ENCODE results near the gene EXOC3L1. TPM values are rescaled to one million over a fixed set of nuclear protein-coding genes. Genes with fewer than 3 reads are reported as not detected.
A peak's percentile ranks its signal among the peaks of the same experiment; 100 is the strongest.

The EXOC3L1 gene
- total and polyA plus RNA-seq, 7 experiments from 2014 or later = 0.58 to 0.73 TPM; not detected in 5

DNA sequence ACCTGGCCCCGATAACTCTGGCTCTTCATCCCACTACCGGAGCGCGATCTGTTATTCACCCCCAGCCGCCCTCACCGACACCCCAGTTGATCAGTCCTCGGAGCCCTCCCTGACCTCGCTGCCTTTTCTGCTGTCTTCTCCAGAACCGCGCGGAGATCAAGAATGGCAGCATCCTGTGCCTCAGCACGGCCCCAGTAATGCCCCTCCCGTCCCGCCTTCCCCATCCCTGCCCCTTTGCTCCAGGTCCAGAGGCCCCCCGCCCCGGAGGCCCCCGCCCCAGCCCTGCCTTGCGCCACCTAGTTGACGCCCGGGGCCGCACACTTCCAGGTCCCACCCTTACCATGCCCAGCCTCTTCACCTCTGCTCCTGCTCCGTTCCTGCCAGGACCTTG lies 9.9 kb upstream of the EXOC3L1 start:
- Mint-ChIP-seq H3K9me3 (no peaks in the 10 kb centered on the region), H3K27ac (peak overlapping the region in 2 of 9 donors; percentile 62 to 69), H3K36me3 (peaks cover 5 to 19% (median 10%) of the 10 kb centered on the region in 5 donors), H3K4me3 (peak overlapping the region in 1 of 10 donors; percentile 32), H3K27me3 (no peaks in the 10 kb centered on the region), H3K4me1 (peaks cover 15 to 26% (median 17%) of the 10 kb centered on the region in 7 donors)
- POLR2A ChIA-PET = no interaction called here
- Histone ChIP-seq H3K9me3 (ENCODE audit: control insufficient read depth in 2 of 3, low read length in 3 of 3) (no peaks in the 10 kb centered on the region), H3K27ac (ENCODE audit: low read depth, low read length) (no peak overlapping the region), H3K4me3 (ENCODE audit: low read length) (no peak overlapping the region), H3K27me3 (ENCODE audit: control insufficient read depth in 2 of 2, insufficient read depth in 2 of 2, low read length in 2 of 2) (no peaks in the 10 kb centered on the region), H3K4me1 (ENCODE audit: control insufficient read depth in 2 of 2, insufficient read depth in 2 of 2, low read length in 2 of 2) (no peaks in the 10 kb centered on the region), H3K36me3 (ENCODE audit: control insufficient read depth in 2 of 3, insufficient read depth in 3 of 3, low read length in 3 of 3) (peaks cover 1 to 87% (median 17%) of the 10 kb centered on the region in 3 experiments)
- CTCF ChIA-PET = no interaction called here
- intact Hi-C loops (cut with micrococcal nuclease) = no loop called here
- ATAC-seq = no peak
- no peak for DNase-seq

DNA sequence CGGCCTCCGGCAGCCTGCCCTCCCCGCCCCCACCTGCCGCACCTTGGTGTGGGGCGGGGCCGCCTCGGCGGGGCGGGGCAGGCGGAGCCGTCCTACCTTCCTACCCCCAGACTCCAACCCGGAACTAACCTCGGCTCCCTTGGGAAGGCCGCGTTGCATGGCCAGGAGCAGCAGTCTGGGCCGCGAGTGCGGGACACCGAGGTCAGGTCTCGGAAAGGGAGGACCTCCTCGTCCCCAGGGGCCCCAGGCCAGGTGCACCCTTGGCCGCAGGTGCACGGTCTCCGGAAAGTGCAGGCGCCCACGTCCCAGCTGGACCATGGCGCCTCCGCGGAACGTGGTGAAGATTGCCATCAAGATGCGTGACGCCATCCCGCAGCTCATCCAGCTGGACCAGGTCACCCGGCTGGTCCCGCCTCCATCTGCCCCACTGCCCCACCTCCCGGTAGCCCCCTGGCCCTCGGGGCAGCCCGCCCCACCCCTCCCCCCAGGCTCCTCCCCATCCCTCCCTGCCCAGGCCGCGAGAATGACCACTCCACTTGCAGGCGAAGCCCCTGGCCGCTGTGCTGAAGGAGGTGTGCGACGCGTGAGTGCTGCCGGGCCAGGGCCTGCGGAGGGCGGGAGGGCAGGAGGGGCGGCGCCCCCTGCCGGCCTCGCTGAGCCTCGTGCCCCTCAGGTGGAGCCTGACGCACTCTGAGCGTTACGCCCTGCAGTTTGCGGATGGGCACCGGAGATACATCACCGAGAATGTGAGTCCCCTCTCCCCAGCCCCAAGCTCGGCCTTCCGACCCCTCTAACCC lies 9.3 kb upstream of the EXOC3L1 start, which contains the start of gene ELMO3:
ELMO3 (plus strand) TSS at position 121 of the 797 bp plus-strand sequence; CDS start at position 317, 196 bp downstream.
- Mint-ChIP-seq H3K9me3 (no peaks in the 10 kb centered on the region), H3K36me3 (peaks cover 5 to 19% (median 10%) of the 10 kb centered on the region in 5 donors), H3K27ac (peak within 1 kb of the TSS in 3 of 9 donors; percentile 12 to 37 (median 12)), H3K27me3 (no peaks in the 10 kb centered on the region), H3K4me1 (peaks cover 15 to 27% (median 18%) of the 10 kb centered on the region in 7 donors), H3K4me3 (peak within 1 kb of the TSS in 2 of 10 donors; percentile 32 to 58)
- Histone ChIP-seq H3K9me3 (ENCODE audit: control insufficient read depth in 2 of 3, low read length in 3 of 3) (no peaks in the 10 kb centered on the region), H3K4me3 (ENCODE audit: low read length) (no peak within 1 kb of the TSS), H3K4me1 (ENCODE audit: control insufficient read depth in 2 of 2, insufficient read depth in 2 of 2, low read length in 2 of 2) (peaks cover 0 to 1% of the 10 kb centered on the region in 2 donors), H3K27me3 (ENCODE audit: control insufficient read depth in 2 of 2, insufficient read depth in 2 of 2, low read length in 2 of 2) (no peaks in the 10 kb centered on the region), H3K36me3 (ENCODE audit: control insufficient read depth in 2 of 3, insufficient read depth in 3 of 3, low read length in 3 of 3) (peaks cover 7 to 89% (median 23%) of the 10 kb centered on the region in 3 experiments), H3K27ac (ENCODE audit: low read depth, low read length) (no peak within 1 kb of the TSS)
- POLR2A ChIA-PET = interaction anchor here (1.3 kb wide), 1 partner anchor 28 kb away, joined by 5 read pairs; the partner anchor contains the start of gene TMEM208
- no peak for DNase-seq
- ATAC-seq = peak; percentile 14
- CTCF ChIA-PET = interaction anchor here (1.0 to 1.3 kb wide), 2 partner anchors 14 to 24 kb away, joined by 3 to 4 read pairs; no protein-coding TSS in a partner anchor
- intact Hi-C loops (cut with micrococcal nuclease) = no loop called here

DNA sequence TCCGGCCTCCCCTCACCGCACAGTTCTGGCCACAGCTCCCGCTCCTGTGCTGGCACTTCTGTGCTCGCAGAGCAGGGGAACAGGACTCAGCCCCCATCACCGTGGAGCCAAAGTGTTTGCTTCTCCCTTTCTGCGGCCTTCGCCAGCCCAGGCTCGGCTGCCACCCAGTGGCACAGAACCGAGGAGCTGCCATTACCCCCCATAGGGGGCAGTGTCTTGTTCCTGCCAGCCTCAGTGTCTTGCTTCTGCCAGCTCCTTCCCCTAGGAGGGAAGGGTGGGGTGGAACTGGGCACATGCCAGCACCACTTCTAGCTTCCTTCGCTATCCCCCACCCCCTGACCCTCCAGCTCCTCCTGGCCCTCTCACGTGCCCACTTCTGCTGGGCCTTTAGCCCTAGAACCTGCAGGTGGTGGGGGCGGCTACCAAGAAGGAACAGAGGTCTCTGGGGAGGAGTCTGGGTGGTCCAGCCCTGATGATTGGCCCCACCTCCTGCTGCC lies 8.3 kb upstream of the EXOC3L1 start:
- no peaks in the 10 kb centered on the region for H3K27me3 ChIP-seq (ENCODE audit: control insufficient read depth in 2 of 2, insufficient read depth in 2 of 2, low read length in 2 of 2)
- intact Hi-C loops (cut with micrococcal nuclease) = no loop called here
- H3K4me3 ChIP-seq (ENCODE audit: low read length) = no peak overlapping the region
- Mint-ChIP-seq H3K27ac (peak overlapping the region in 3 of 9 donors; percentile 12 to 37 (median 12)), H3K27me3 (no peaks in the 10 kb centered on the region), H3K4me1 (peaks cover 15 to 36% (median 27%) of the 10 kb centered on the region in 7 donors), H3K36me3 (peaks cover 5 to 22% (median 10%) of the 10 kb centered on the region in 5 donors), H3K9me3 (no peaks in the 10 kb centered on the region), H3K4me3 (peak overlapping the region in 1 of 10 donors; percentile 58)
- DNase-seq = peak in 2 of 9 donors; percentile 17 to 25
- POLR2A ChIA-PET = interaction anchor here (1.3 kb wide), 2 partner anchors 11 to 29 kb away, joined by 5 read pairs; partner anchors contain the start of gene TMEM208
- peak; percentile 71 for ATAC-seq
- CTCF ChIA-PET = interaction anchor here (0.5 to 1.3 kb wide), 3 partner anchors 13 to 422 kb away, joined by 3 to 4 read pairs (median 3); no protein-coding TSS in a partner anchor
- peaks cover 7 to 85% (median 26%) of the 10 kb centered on the region in 3 experiments for H3K36me3 ChIP-seq (ENCODE audit: control insufficient read depth in 2 of 3, insufficient read depth in 3 of 3, low read length in 3 of 3)
- no peaks in the 10 kb centered on the region for H3K9me3 ChIP-seq (ENCODE audit: control insufficient read depth in 2 of 3, low read length in 3 of 3)
- no peak overlapping the region for H3K27ac ChIP-seq (ENCODE audit: low read depth, low read length)
- peaks cover 9 to 11% of the 10 kb centered on the region in 2 donors for H3K4me1 ChIP-seq (ENCODE audit: control insufficient read depth in 2 of 2, insufficient read depth in 2 of 2, low read length in 2 of 2)

DNA sequence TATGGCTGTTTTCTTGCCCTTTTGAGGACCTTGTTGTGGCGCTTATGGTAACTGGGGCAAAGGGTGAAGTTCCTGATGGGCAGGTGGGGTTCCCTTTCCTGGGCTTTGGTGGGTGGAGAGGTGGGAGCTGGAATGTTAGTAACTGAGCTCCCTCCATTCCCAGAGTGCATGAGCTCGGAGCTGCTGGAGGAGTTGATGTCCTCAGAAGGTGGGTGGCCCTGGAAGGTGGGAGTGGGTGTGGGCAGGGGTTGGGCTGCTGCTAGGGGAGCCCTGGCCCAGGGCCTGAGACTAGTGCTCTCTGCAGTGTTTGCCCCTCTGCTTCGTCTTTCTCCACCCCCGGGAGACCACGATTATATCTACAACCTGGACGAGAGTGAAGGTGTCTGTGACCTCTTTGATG lies 7.8 kb upstream of the EXOC3L1 start:
- ATAC-seq (no peak), DNase-seq (no peak)
- POLR2A ChIA-PET = interaction anchor here (1.3 kb wide), 2 partner anchors 11 to 29 kb away, joined by 5 read pairs; partner anchors contain the start of gene TMEM208
- Mint-ChIP-seq H3K4me3 (no peak overlapping the region), H3K4me1 (peaks cover 17 to 42% (median 33%) of the 10 kb centered on the region in 7 donors), H3K27ac (peak overlapping the region in 2 of 9 donors; percentile 12 to 67), H3K9me3 (no peaks in the 10 kb centered on the region), H3K36me3 (peaks cover 5 to 24% (median 10%) of the 10 kb centered on the region in 5 donors), H3K27me3 (no peaks in the 10 kb centered on the region)
- Histone ChIP-seq H3K9me3 (ENCODE audit: control insufficient read depth in 2 of 3, low read length in 3 of 3) (no peaks in the 10 kb centered on the region), H3K27ac (ENCODE audit: low read depth, low read length) (no peak overlapping the region), H3K4me3 (ENCODE audit: low read length) (no peak overlapping the region), H3K27me3 (ENCODE audit: control insufficient read depth in 2 of 2, insufficient read depth in 2 of 2, low read length in 2 of 2) (no peaks in the 10 kb centered on the region), H3K4me1 (ENCODE audit: control insufficient read depth in 2 of 2, insufficient read depth in 2 of 2, low read length in 2 of 2) (peaks cover 15 to 16% of the 10 kb centered on the region in 2 donors), H3K36me3 (ENCODE audit: control insufficient read depth in 2 of 3, insufficient read depth in 3 of 3, low read length in 3 of 3) (peaks cover 7 to 80% (median 26%) of the 10 kb centered on the region in 3 experiments)
- CTCF ChIA-PET = interaction anchor here (0.6 to 1.3 kb wide), 3 partner anchors 13 to 245 kb away, joined by 3 to 4 read pairs (median 3); no protein-coding TSS in a partner anchor
- intact Hi-C loops (cut with micrococcal nuclease) = no loop called here

DNA sequence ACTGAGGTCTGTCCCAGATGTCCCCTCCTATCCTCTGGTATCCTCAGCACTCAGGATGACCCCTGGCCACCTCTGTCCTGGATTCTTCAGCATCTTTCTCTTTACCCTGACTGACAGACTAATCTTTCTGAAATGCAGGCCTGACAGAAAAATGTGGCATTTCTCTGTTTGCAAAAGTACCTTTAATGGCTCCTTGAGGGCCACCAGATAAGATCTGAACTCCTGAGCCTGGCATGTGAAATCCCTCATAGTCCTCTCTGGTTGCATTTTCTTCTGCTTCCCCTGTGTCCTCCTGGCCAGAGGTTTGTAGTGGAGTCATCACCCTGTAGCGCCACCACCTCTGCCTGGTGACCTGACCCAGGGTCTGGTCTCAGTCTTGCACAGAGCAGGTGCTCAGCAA lies 6.9 kb upstream of the EXOC3L1 start:
- no peak overlapping the region for H3K4me3 Mint-ChIP-seq
- POLR2A ChIA-PET = interaction anchor here (0.5 to 0.8 kb wide), 2 partner anchors 30 to 409 kb away, joined by 3 to 4 read pairs; no protein-coding TSS in a partner anchor

DNA sequence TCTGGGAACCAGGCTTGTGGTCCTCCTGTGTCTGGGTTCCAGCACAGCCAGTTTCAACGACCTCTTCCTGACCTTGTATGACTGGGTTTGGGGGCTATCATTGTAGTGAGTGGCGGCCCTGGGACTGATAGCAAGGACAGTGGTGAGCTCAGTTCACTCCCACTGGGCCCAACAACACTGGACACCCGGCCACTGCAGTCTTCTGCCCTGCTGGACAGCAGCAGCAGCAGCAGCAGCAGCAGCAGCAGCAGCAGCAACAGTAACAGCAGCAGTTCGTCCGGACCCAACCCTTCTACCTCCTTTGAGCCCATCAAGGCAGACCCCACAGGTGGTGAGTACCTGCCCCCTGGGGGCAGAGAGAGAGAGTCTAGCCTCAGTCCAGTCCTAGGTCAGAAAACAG lies 5.7 kb upstream of the EXOC3L1 start:
- Histone ChIP-seq H3K4me1 (ENCODE audit: control insufficient read depth in 2 of 2, insufficient read depth in 2 of 2, low read length in 2 of 2) (peaks cover 22 to 26% of the 10 kb centered on the region in 2 donors), H3K36me3 (ENCODE audit: control insufficient read depth in 2 of 3, insufficient read depth in 3 of 3, low read length in 3 of 3) (peaks cover 7 to 61% (median 23%) of the 10 kb centered on the region in 3 experiments), H3K4me3 (ENCODE audit: low read length) (no peak overlapping the region), H3K27ac (ENCODE audit: low read depth, low read length) (no peak overlapping the region), H3K27me3 (ENCODE audit: control insufficient read depth in 2 of 2, insufficient read depth in 2 of 2, low read length in 2 of 2) (no peaks in the 10 kb centered on the region), H3K9me3 (ENCODE audit: control insufficient read depth in 2 of 3, low read length in 3 of 3) (no peaks in the 10 kb centered on the region)
- intact Hi-C loops (cut with micrococcal nuclease) = no loop called here
- peaks cover 22 to 55% (median 46%) of the 10 kb centered on the region in 7 donors for H3K4me1 Mint-ChIP-seq
- no peaks in the 10 kb centered on the region for H3K27me3 Mint-ChIP-seq
- POLR2A ChIA-PET = no interaction called here
- ATAC-seq = no peak
- H3K9me3 Mint-ChIP-seq = no peaks in the 10 kb centered on the region
- CTCF ChIA-PET = no interaction called here
- peak overlapping the region in 2 of 10 donors; percentile 24 for H3K4me3 Mint-ChIP-seq
- H3K36me3 Mint-ChIP-seq = peaks cover 5 to 27% (median 10%) of the 10 kb centered on the region in 5 donors
- no peak for DNase-seq
- peak overlapping the region in 4 of 9 donors; percentile 41 to 76 (median 54) for H3K27ac Mint-ChIP-seq

More for the DNA sequence above, 6.9 kb upstream of the EXOC3L1 start:
- Mint-ChIP-seq H3K9me3 (no peaks in the 10 kb centered on the region), H3K27ac (peak overlapping the region in 4 of 9 donors; percentile 45 to 69 (median 60)), H3K27me3 (no peaks in the 10 kb centered on the region), H3K4me1 (peaks cover 22 to 47% (median 38%) of the 10 kb centered on the region in 7 donors), H3K36me3 (peaks cover 5 to 27% (median 10%) of the 10 kb centered on the region in 5 donors)
- no peaks in the 10 kb centered on the region for H3K27me3 ChIP-seq (ENCODE audit: control insufficient read depth in 2 of 2, insufficient read depth in 2 of 2, low read length in 2 of 2)
- CTCF ChIA-PET = interaction anchor here (0.6 kb wide), 1 partner anchor 22 kb away, joined by 4 read pairs; no protein-coding TSS in a partner anchor
- peaks cover 19% of the 10 kb centered on the region in 2 donors for H3K4me1 ChIP-seq (ENCODE audit: control insufficient read depth in 2 of 2, insufficient read depth in 2 of 2, low read length in 2 of 2)
- intact Hi-C loops (cut with micrococcal nuclease) = no loop called here
- ATAC-seq (no peak), DNase-seq (no peak)
- no peak overlapping the region for H3K4me3 ChIP-seq (ENCODE audit: low read length)
- peaks cover 7 to 71% (median 26%) of the 10 kb centered on the region in 3 experiments for H3K36me3 ChIP-seq (ENCODE audit: control insufficient read depth in 2 of 3, insufficient read depth in 3 of 3, low read length in 3 of 3)
- H3K9me3 ChIP-seq (ENCODE audit: control insufficient read depth in 2 of 3, low read length in 3 of 3) = no peaks in the 10 kb centered on the region
- no peak overlapping the region for H3K27ac ChIP-seq (ENCODE audit: low read depth, low read length)
